A549 (cell line): ENCODE results near the gene HOXD9.

Experiments
- CBX8 ChIP-seq: fragments of 200-600 bp; sonication (generic); IDR thresholded peaks from 2 replicates; pipeline ENCODE4 v1.6.1; 2016
- CEBPB ChIP-seq, 2 experiments: fragments of >200 bp in 1 of 2; sonication (Bioruptor Twin) in 1 of 2; formaldehyde crosslinking in 1 of 2; IDR thresholded peaks; 2 replicates each; pipeline ENCODE4 v1.6.1; 2012 to 2016
- CHD4 ChIP-seq: fragments of 200-600 bp; sonication (generic); IDR thresholded peaks from 2 replicates; pipeline ENCODE4 v1.6.1; 2016; ENCODE audit warnings: antibody characterized with exemption, mild to moderate bottlenecking, borderline replicate concordance
- CTCF ChIP-seq: fragments of >200 bp; sonication (Bioruptor Twin); formaldehyde crosslinking; IDR thresholded peaks from 3 replicates; pipeline ENCODE4 v1.5.1; 2016
- EP300 ChIP-seq, 2 experiments: fragments of >200 bp; sonication (Bioruptor Twin); formaldehyde crosslinking; IDR thresholded peaks; 2 replicates in 1 of 2; 3 replicates in 1 of 2; pipeline ENCODE4 v1.6.1; 2016 to 2017
- MAX ChIP-seq: IDR thresholded peaks from 2 replicates; pipeline ENCODE4 v1.6.1; 2012
- MAZ ChIP-seq: fragments of 150-350 bp; IDR thresholded peaks from 2 replicates; pipeline ENCODE4 v1.6.1; 2014; ENCODE audit warnings: antibody characterized with exemption, low read depth, low read length, borderline replicate concordance
- POLR2A ChIP-seq: IDR thresholded peaks from 2 replicates; pipeline ENCODE4 v1.6.1; 2012; ENCODE audit warnings: mild to moderate bottlenecking, low read length
- POLR2AphosphoS2 ChIP-seq: conservative IDR thresholded peaks from 2 replicates; pipeline ENCODE4 v1.6.1; 2012; ENCODE audit warnings: low read length, improper control_type of control experiment, inconsistent platforms
- ZC3H11A ChIP-seq: fragments of 450-650 bp; IDR thresholded peaks from 2 replicates; pipeline ENCODE4 v1.6.1; 2014; ENCODE audit warnings: antibody characterized with exemption, mild to moderate bottlenecking

- TF ChIP-seq MAX = no peak
- TF ChIP-seq CTCF = no peak
- TF ChIP-seq CHD4 = no peak
- TF ChIP-seq POLR2A = no peak
- TF ChIP-seq MAZ = no peak
- no peak for TF ChIP-seq CBX8
- TF ChIP-seq CEBPB (IDR thresholded peaks at IDR 0.05) = no peak
- TF ChIP-seq ZC3H11A = no peak
- no peak for TF ChIP-seq EP300 (IDR thresholded peaks at IDR 0.05)
- no peak for TF ChIP-seq POLR2AphosphoS2
These were observed 38.7 kb upstream of the HOXD9 start, which contains the start of gene EVX2 for GRCh38 chr2:176083796-176084261.
